H1 (cell line): ENCODE results near the gene OR51B4.

Source experiments
- BRCA1 ChIP-seq: IDR thresholded peaks from 2 replicates; pipeline ENCODE4 v1.6.1; 2012; ENCODE audit warnings: low read depth, low read length, improper control_type of control experiment
- CTCF ChIP-seq, 3 experiments: IDR thresholded peaks; 1 replicate in 2 of 3; 2 replicates in 1 of 3; pipeline versions ENCODE4 v1.5.1 to v1.6.1; 2011; ENCODE audit warnings: low read length in 3 of 3, mild to moderate bottlenecking in 3 of 3, inconsistent platforms in 2 of 3, low read depth in 1 of 3, moderate library complexity in 1 of 3; ENCODE audit not compliant: insufficient read depth in 1 of 3; ENCODE audit errors: control extremely low read depth in 1 of 3
- EZH2 ChIP-seq: fragments of 200-600 bp; sonication (generic); IDR thresholded peaks from 2 replicates; pipeline ENCODE4 v1.7.1; 2012; ENCODE audit warnings: low read depth, mild to moderate bottlenecking, moderate library complexity, low read length, inconsistent platforms; ENCODE audit not compliant: severe bottlenecking
- PHF8 ChIP-seq: fragments of 200-600 bp; sonication (generic); conservative IDR thresholded peaks from 2 replicates; pipeline ENCODE4 v1.7.1; 2012; ENCODE audit warnings: low read depth, mild to moderate bottlenecking, inconsistent platforms, low read length, moderate library complexity
- POLR2AphosphoS5 ChIP-seq: IDR thresholded peaks from 2 replicates; pipeline ENCODE4 v1.6.1; 2011; ENCODE audit warnings: low read depth, low read length
- SIN3A ChIP-seq, 2 experiments: IDR thresholded peaks in 1 of 2; conservative IDR thresholded peaks in 1 of 2; 2 replicates each; pipeline ENCODE4 v1.6.1; 2011 to 2012; ENCODE audit warnings: low read length in 2 of 2, improper control_type of control experiment in 1 of 2, low read depth in 1 of 2, mild to moderate bottlenecking in 1 of 2

GRCh38 chr11:5339771-5340322 lies 38.1 kb upstream of the OR51B4 start:
- TF ChIP-seq CTCF (IDR thresholded peaks at IDR 0.05; ENCODE audit: control extremely low read depth in 1 of 3, insufficient read depth in 1 of 3, low read depth in 1 of 3, low read length in 3 of 3) (no peak), SIN3A (conservative IDR thresholded peaks at IDR 0.05 in 1 of 2, IDR thresholded peaks at IDR 0.05 in 1 of 2; ENCODE audit: low read depth in 1 of 2, low read length in 2 of 2) (no peak), EZH2 (no peak), PHF8 (no peak), POLR2AphosphoS5 (no peak), BRCA1 (no peak)
